Measurements from ENCODE around the gene ADAP1. TPM values are rescaled to one million over a fixed set of nuclear protein-coding genes. Genes with fewer than 3 reads are reported as not detected.

The ADAP1 gene
- total and polyA plus RNA-seq, 2 of the 8 experiments (the other 6 are each of a cell fraction or from before 2014, with no cell fraction given) = 5.8 to 6.1 TPM

DNA sequence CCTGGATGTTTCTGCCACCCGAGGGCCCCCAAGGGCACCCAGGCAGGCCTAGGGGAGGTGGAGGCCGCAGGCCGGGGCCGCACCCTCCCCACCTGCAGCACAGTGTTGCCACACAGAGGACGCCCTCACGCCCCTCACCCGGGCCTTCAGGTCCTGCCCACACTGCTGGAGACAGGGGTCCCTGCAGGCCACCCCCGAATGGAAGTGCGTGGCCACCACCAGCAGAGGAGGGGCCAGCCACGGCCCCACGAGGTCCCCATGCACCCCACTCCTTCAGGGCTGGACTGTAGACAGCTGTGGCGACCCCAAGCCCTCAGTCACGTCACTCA is 35.4 kb downstream of the ADAP1 start:
- Histone ChIP-seq H3K79me1 (ENCODE audit: low read depth, low read length) (no peaks in the 10 kb centered on the region), H3K18ac (ENCODE audit: extremely low read depth, low read length) (no peak overlapping the region), H2AFZ (ENCODE audit: low read length) (no peak overlapping the region), H3K4me2 (ENCODE audit: insufficient read depth in 1 of 2, low read depth in 2 of 2, low read length in 2 of 2) (no peak overlapping the region), H3K36me3 (ENCODE audit: control insufficient read depth in 2 of 4, insufficient read depth in 4 of 4, low read length in 3 of 4) (no peaks in the 10 kb centered on the region), H2BK12ac (ENCODE audit: low read depth, low read length) (no peak overlapping the region), H3K27me3 (replicated peaks in 1 of 4; ENCODE audit: control insufficient read depth in 3 of 4, extremely low read depth in 1 of 4, insufficient read depth in 3 of 4, low read length in 3 of 4) (no peaks in the 10 kb centered on the region), H3K27ac (ENCODE audit: low read depth, low read length) (no peak overlapping the region), H2BK5ac (ENCODE audit: low read depth, low read length) (no peak overlapping the region), H2BK15ac (ENCODE audit: low read length) (no peak overlapping the region), H3K14ac (ENCODE audit: insufficient read length) (no peak overlapping the region), H2AK5ac (ENCODE audit: low read depth, low read length) (no peak overlapping the region), H3K4me1 (replicated peaks in 1 of 4; ENCODE audit: control insufficient read depth in 3 of 4, insufficient read depth in 4 of 4, low read length in 3 of 4) (peaks cover 0 to 8% (median 0%) of the 10 kb centered on the region in 4 experiments; a peak in 2 of 7 replicates), H3K23ac (ENCODE audit: insufficient read length) (no peak overlapping the region), H4K91ac (replicated peaks; ENCODE audit: insufficient read length, low read length) (no peak overlapping the region), H3K9me3 (ENCODE audit: insufficient read depth in 2 of 2, low read depth in 1 of 2, low read length in 1 of 2) (no peaks in the 10 kb centered on the region), H3K4ac (replicated peaks; ENCODE audit: insufficient read length, low read depth, low read length) (no peak overlapping the region), H3K79me2 (ENCODE audit: control insufficient read depth in 1 of 2, insufficient read depth in 2 of 2, low read length in 2 of 2) (no peaks in the 10 kb centered on the region), H2BK20ac (ENCODE audit: low read length) (no peak overlapping the region), H4K5ac (ENCODE audit: insufficient read length, low read depth, low read length) (no peak overlapping the region), H2BK120ac (replicated peaks; ENCODE audit: low read depth, low read length) (no peak overlapping the region), H3K56ac (replicated peaks; ENCODE audit: insufficient read length, low read depth, low read length) (no peak overlapping the region), H3K4me3 (ENCODE audit: extremely low read depth in 1 of 4, insufficient read depth in 2 of 4, low read depth in 3 of 4, low read length in 4 of 4) (no peak overlapping the region), H4K8ac (ENCODE audit: extremely low read depth, insufficient read depth, low read length) (no peak overlapping the region; the same call in 1 of the 2 replicates), H4K20me1 (replicated peaks in 1 of 2; ENCODE audit: control insufficient read depth in 1 of 2, insufficient read depth in 2 of 2, low read length in 2 of 2) (no peaks in the 10 kb centered on the region), H3K23me2 (ENCODE audit: low read depth, low read length) (no peaks in the 10 kb centered on the region), H3K9ac (replicated peaks in 1 of 4; ENCODE audit: extremely low read depth in 1 of 4, low read depth in 3 of 4, low read length in 3 of 4) (no peak overlapping the region)
- whole genome bisulfite sequencing, 2 experiments (ENCODE audit: extremely low coverage in 1 of 2, insufficient coverage in 1 of 2, insufficient read length in 1 of 2, insufficient replicate concordance in 2 of 2, low coverage in 1 of 2, low lambda C conversion rate in 2 of 2, missing lambda C conversion rate in 1 of 2) = 92% methylated on average over 11 of the region's 13 CpGs; no CpG with 5 or more reads in 1 of the 2 experiments
- POLR2A ChIA-PET (ENCODE audit: partially characterized antibody) = no interaction called here
- DNase-seq (ENCODE audit: low read depth in 1 of 2, low spot score in 2 of 2) (no peak), FAIRE-seq (no peak)
- CTCF ChIA-PET (ENCODE audit: partially characterized antibody) = interaction anchor here (1.7 kb wide), 1 partner anchor 38 kb away, joined by 5 read pairs; no protein-coding TSS in a partner anchor
- TF ChIP-seq SP2 (IDR thresholded peaks at IDR 0.05; ENCODE audit: low read length) = no peak
- no peak for TF ChIP-seq CTBP2 (IDR thresholded peaks at IDR 0.05; ENCODE audit: borderline replicate concordance, insufficient read depth, insufficient read length, low read length)
- TF ChIP-seq BCL11A (IDR thresholded peaks at IDR 0.05; ENCODE audit: low read depth in 2 of 2, low read length in 2 of 2) = no peak
- no peak for TF ChIP-seq CREB1 (IDR thresholded peaks at IDR 0.05)
- no peak for TF ChIP-seq JUND (IDR thresholded peaks at IDR 0.05; ENCODE audit: low read length)
- no peak for TF ChIP-seq USF2 (IDR thresholded peaks at IDR 0.05; ENCODE audit: low read length)
- TF ChIP-seq SP1 (IDR thresholded peaks at IDR 0.05; ENCODE audit: low read depth, low read length) = no peak
- no peak for TF ChIP-seq SIRT6 (IDR thresholded peaks at IDR 0.05; ENCODE audit: low read length)
- no peak for TF ChIP-seq ASH2L (IDR thresholded peaks at IDR 0.05; ENCODE audit: low read length)
- TF ChIP-seq NRF1 (IDR thresholded peaks at IDR 0.05; ENCODE audit: low read depth, low read length) = no peak
- no peak for TF ChIP-seq KDM1A (IDR thresholded peaks at IDR 0.05; ENCODE audit: borderline replicate concordance, low read length)
- TF ChIP-seq CEBPB (IDR thresholded peaks at IDR 0.05; ENCODE audit: low read depth, low read length) = no peak
- TF ChIP-seq RAD21 (IDR thresholded peaks at IDR 0.05 in 1 of 2, conservative IDR thresholded peaks at IDR 0.05 in 1 of 2; ENCODE audit: low read depth in 2 of 2, low read length in 2 of 2) = no peak
- TF ChIP-seq E2F6 (IDR thresholded peaks at IDR 0.05) = no peak
